SK-MEL-5 (cell line): Measurements from ENCODE around the gene RSBN1L. TPM values are rescaled to one million over a fixed set of nuclear protein-coding genes. Genes with fewer than 3 reads are reported as not detected.

ENCODE experiments used
- DNase-seq: peaks from one replicate; pipeline ENCODE4 v3.0.0-alpha.2; 2016; ENCODE audit warnings: low read depth, low spot score
- in situ Hi-C: cut with HindIII; loops from 2 replicates; pipeline ENCODE4 v1.10.0; 2016; ENCODE audit warnings: low sequenced_read_pairs, high pct_unique_total_duplicates, low pct_unique_long_range_greater_than_20kb
- total RNA-seq: library from RNA; depleted of rRNA; stranded (reverse); fragments of >200 nt; shearing (Covaris generic); gene quantifications from 2 replicates; pipeline ENCODE4 v1.2.3, GENCODE V29; 2014; rRNA removed

Gene RSBN1L
- total RNA-seq, 1 experiment from 2014 or later = 27.2 TPM

DNA sequence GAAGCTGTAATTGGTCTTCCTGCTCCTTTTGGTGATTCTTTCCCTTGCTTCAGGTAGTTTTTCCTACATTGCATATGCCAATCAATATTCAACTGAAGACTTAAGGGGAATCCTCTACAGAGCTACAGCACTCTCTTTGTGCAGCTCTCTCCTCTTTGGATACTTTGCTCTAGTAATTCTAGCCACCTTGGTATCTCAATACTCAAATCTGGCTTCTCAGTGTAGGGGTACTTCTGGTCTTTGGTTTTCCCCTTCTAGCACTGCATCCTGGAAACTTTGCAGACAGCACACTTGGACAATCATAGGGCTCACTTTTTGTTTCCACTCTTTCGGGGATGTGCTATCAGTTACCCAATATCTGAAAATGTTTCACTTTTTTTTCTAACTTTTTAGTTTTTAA lies 112.3 kb downstream of the RSBN1L start:
- in situ Hi-C loops = no loop called here
- no peak for DNase-seq

DNA sequence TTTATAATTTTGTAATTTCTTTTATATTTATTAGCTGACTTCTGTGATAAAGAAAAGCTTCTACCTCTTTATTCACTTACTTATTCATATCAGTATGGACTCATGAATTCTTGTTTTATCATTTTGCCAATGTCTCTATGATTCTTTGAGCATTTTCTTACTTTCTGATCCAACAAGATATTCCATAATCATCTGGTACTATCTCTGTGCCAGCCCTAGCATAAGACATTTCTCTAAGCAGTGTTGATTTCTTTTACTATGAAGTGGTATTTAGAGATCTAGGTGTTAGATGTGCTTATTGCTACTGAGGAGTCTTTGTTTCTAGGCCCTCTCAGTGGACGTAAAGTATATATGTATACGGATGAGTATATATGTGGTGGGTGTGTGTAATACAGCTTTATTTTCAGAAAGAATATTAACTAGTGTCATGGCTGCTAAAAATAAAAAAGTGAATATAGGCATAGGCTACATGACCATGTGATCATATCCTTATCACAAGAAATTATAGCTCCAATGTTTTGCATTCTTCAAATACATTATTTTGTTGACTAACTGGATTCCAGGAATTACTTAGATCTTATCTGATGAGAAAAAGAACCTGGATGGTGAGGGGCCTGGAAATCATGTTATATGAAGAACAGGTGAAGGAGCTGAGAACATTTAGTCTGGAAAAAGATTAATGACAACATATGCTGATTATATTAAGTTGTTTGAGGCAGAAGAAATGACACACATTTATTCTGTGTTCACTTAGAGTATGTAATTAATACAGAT lies 115.4 kb downstream of the RSBN1L start:
- DNase-seq = no peak

DNA sequence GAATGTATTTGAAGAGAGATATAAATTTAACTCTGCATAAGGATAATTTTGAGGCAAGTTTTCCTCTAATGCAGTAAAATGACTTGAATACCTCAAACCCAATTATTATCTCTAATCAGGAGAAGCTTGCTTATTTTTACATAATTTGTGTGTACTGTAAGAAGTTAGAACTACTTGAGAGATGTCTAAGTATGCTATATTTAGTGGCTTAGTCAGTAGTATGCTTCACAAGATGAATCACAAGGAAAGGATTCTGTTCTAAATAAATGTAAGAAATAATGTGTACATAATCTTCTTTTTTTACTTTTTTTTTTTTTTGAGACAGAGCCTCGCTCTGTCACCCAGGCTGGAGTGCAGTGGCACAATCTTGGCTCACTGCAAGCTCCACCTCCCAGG lies 116.0 kb downstream of the RSBN1L start:
- no peak for DNase-seq

More for the DNA sequence above, 115.4 kb downstream of the RSBN1L start:
- in situ Hi-C loops = no loop called here

DNA sequence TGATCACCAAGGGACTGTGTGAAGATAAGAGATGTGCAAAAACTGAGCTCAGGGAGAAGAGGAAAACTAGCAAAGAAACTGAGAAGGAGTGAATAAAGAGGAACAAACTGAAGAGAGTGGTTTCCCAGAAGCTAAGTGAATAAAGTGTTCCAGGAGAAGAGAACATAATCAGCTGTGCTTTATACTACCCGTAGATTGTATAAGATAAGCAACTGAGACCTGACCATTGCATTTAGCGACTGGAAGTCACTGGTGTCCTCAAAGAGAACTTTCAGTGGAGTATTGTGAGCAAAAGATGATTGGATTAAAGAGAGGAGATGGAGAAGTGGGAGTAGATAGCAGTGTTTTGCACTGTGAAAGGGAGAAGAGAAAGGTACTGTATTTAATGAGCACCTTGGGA lies 116.9 kb downstream of the RSBN1L start:
- no peak for DNase-seq
- in situ Hi-C loops = no loop called here

More for the DNA sequence above, 116.0 kb downstream of the RSBN1L start:
- in situ Hi-C loops = no loop called here

DNA sequence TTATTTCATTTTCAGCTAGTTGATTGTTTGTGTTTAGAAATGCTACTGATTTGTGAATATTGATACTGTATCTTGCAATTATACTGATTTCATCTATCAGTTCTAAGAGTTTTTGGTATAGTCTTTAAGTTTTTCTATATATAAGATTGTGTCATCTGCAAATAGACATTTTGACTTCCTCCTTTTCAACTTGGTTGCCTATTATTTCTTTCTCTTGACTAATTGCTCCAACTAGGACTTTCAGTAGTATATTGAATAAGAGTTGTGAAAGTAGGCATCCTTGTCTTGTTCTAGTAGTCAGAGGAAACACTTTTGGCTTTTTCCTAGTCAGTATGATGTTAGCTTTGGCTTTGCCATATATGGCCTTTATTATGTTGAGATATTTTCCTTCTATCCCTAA lies 122.8 kb downstream of the RSBN1L start:
- in situ Hi-C loops = no loop called here
- no peak for DNase-seq

DNA sequence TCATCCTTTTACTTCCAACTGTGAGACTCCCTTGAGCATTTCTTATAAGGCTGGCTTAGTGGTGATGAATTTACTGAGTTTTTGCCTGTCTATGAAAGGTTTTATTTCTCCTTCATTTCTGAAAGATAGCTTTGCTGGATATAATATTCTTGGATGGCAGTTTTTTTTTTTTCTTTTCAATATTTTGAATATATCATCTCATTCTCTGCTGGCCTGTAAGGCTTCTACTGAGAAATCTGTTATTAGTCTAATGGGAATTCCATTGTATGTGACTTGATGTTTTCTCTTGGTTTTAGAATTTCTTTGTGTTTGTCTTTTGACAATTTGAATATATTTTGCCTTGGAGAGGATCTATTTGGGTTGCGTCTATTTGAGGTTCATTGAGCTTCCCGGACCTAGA lies 124.7 kb downstream of the RSBN1L start:
- DNase-seq = no peak
- in situ Hi-C loops = no loop called here

DNA sequence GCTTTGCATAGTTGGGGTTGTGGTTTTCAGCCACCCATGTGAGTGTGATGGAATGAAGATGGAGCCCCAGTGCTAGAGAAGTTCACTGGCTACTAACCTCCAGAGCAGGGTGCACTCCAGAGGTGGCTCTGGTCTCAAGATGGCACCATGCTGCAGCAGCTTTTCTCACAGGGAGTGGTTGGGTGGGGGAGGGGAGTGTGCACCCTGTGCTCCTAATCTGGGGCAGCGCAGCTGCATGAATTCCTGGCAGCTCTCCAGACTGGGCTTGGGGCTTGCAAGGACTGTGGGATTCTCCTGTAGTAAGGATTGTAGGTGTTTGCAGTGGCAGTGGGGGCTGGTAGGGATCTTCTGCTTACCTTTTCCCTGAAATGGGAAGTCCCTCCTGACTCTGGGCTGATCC lies 126.0 kb downstream of the RSBN1L start:
- DNase-seq = no peak
- in situ Hi-C loops = no loop called here

DNA sequence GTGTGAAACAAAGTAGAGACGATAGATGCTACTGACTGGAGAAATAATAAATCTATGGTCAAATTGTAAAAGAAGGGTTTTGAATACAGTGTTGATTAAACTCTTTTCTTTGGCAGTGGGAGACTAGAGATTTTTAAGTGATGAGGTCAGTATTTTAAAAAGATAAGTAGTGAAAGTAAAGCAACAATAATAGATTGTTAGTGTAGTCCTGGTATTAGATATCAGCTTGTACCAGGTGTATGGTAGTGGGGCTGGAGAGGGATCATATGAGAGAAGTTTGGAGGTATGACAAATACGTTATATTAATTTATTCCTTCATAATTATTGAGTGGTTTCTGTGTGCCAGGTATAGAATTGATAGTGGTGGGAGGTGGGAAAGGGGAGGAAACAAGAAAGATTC lies 127.5 kb downstream of the RSBN1L start:
- DNase-seq = no peak
- in situ Hi-C loops = no loop called here

DNA sequence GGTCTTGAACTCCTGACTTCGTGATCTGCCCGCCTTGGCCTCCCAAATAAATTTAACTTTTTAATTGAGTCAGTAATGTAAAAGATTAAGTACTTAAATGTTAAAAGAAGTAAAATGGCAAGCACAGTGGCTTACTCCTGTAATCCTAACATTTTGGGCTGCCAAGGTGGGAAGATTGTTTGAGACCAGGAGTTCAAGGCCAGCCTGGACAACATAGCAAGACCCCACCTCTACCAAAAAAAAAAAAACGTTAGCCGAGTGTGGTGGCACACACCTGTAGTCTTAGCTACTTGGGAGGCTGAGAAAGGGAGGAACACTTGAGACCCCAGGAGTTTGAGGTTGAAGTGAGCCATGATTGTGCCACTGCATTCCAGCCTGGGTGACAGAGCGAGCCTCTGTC lies 128.4 kb downstream of the RSBN1L start:
- in situ Hi-C loops = no loop called here
- DNase-seq = no peak

DNA sequence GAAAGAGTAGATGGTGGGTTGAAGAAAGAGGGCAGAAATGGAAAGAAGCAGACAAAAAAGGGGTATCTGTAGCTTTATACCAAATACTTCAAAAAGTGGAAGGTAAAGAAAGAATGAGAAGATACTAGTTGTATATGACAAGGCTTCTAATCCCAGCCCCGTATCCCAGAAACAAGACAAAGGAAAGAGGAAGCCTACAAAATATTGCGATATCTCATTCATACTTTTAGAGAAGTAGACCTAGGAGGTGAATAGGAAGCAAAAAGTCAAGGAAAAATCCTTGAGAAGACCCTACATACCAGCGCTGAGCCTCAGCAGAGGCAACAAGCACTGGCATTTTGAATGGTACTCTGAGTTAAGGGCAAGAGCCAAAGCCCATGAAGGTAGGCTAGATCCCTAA lies 128.9 kb downstream of the RSBN1L start:
- DNase-seq = no peak
- in situ Hi-C loops = no loop called here

DNA sequence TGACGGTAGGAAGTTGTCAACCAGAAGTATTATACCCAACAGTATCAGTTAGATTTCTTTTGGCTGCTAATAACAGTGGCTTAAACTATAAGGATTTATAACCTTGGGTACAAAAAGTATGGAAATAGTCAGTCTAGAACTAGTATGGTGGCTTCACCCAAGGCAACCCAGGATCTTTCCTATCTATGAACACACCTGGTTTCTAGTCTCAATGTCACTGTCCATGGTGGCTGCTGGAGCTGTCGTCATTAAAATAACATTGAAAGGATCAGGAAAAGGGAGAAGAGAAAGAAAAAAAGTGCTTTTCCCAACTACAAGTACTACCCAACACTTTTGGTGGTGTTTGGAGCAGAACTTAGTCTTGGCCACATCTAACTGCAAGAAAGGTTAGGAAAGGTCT lies 130.0 kb downstream of the RSBN1L start:
- no peak for DNase-seq
- in situ Hi-C loops = no loop called here

DNA sequence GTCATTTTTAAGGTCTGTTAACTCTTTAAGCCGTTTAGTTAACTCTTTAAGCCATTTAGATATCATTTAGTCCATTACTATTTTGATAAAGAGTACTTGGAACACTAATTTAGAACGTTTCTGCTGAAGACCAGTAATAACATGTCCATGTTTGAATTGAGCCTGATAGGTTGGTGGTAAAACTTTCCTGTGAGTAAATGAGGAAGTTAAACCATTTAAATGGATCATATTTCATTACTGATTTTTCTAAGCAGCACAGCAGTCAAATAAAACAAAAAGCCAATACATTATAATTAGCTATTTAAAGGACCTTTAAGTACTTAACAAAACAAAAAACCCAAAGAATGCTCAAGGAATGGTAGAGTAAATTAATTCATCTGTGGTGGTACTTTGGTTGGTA lies 131.7 kb downstream of the RSBN1L start:
- in situ Hi-C loops = no loop called here
- no peak for DNase-seq

DNA sequence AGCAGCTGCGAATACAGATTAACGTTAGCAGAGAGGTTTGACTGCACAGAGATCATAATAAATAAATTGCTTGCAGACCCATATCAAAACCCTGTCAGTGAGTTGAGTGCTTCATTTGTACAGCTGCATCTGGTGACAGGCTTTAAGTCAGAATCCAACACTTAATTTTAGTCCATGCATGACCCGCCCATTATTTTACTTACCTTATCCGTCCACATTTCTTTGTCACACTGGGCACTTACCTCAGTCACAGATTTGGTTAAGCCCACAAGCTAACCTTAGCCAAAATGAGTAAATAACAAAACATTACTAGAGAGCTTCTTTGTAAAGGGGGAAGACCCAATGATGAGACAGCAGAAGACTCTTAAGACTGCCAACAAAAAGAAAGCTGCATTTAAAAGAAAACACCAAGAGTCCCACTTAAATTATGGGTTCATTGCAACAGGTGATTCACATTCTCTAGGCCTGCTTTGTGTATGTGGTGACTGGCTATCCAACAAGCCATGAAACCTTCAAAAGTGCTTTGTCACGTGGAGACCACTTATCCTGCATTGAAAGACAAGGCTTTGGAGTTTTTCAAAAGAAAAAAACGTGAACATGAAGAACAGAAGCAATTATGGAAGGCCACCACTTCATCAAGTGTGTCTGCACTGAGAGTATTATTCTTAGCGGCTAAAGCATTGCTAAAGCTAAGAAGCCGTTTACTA lies 134.5 kb downstream of the RSBN1L start:
- in situ Hi-C loops = no loop called here
- DNase-seq = no peak

DNA sequence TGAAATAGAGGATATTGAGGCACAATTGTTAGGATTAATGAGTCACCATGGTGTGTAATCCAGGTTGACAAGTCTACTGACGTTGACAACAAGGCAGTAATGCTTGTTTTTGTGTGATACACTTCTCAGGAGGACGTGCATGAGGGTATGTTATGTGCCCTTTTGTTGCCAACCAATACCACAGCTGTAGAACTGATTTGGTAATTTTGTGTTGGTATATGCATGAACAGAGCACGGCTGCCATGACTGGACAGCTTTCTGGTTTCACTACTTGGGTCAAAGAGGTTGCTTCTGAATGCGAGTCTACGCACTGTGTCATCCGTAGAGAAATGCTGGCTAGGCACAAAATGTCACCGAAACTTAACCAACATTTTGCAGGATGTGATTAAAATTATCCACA lies 135.2 kb downstream of the RSBN1L start:
- no peak for DNase-seq
- in situ Hi-C loops = no loop called here

DNA sequence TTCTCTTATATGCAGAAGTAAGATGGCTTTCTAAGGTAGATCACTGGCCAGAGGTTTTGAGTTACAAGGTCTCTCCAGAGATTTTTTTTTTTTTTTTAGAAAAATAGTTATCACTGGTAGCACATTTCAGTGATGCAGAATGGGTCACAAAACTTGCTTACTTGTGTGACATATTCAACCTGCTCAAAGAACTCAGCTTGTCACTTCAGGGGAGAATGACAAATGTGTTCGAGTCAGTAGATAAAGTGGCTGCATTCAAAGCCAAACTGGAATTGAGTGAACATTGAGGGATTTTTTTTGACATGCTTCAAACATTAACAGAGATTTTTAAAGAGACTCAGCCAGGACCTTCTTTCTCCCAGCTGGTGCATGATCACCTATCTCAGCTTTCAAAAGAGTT lies 135.7 kb downstream of the RSBN1L start:
- in situ Hi-C loops = no loop called here
- no peak for DNase-seq

Other genes with a start within 250 kb of the RSBN1L start
- gene PTPN12, start 159.2 kb upstream of the RSBN1L start, total RNA-seq = 36.4 and 39.5 TPM in 2 replicates
- gene TMEM60, start 102.0 kb downstream of the RSBN1L start, total RNA-seq = 60.3 and 62.5 TPM in 2 replicates
- gene PHTF2, start 102.3 kb downstream of the RSBN1L start, total RNA-seq = 23.2 and 32.2 TPM in 2 replicates